ENCODE measurements around the gene ITGA5. TPM values are rescaled to one million over a fixed set of nuclear protein-coding genes. Genes with fewer than 3 reads are reported as not detected.

The ITGA5 gene
- total and polyA plus RNA-seq, 2 experiments from 2014 or later = 7.3 to 23.7 TPM

GRCh38 chr12:54448344-54448743 is 29.3 kb upstream of the ITGA5 start:
- Mint-ChIP-seq H3K36me3 (ENCODE audit: low read depth) (no peaks in the 10 kb centered on the region), H3K27ac (no peak overlapping the region), H3K9me3 (no peaks in the 10 kb centered on the region), H3K4me3 (no peak overlapping the region), H3K27me3 (ENCODE audit: insufficient read depth, low read depth, poor library complexity) (peaks cover 86% of the 10 kb centered on the region), H3K4me1 (peaks cover 10% of the 10 kb centered on the region)
- Histone ChIP-seq H3K4me3 (no peak overlapping the region), H3K9me2 (ENCODE audit: insufficient read depth) (no peaks in the 10 kb centered on the region), H3K4me1 (ENCODE audit: insufficient read depth) (no peaks in the 10 kb centered on the region; the same call in 1 of the 2 replicates), H3K4me2 (no peak overlapping the region), H3K79me2 (replicated peaks; ENCODE audit: insufficient read depth) (no peaks in the 10 kb centered on the region), H3K36me3 (ENCODE audit: insufficient read depth) (no peaks in the 10 kb centered on the region), H3K27me3 (ENCODE audit: insufficient read depth) (peaks cover 99% of the 10 kb centered on the region), H3K27ac (ENCODE audit: low read depth) (no peak overlapping the region), H3F3A (replicated peaks; ENCODE audit: low read depth) (no peaks in the 10 kb centered on the region), H2AFZ (no peak overlapping the region), H4K20me1 (replicated peaks; ENCODE audit: insufficient read depth) (peaks cover 8% of the 10 kb centered on the region; the same call in 1 of the 2 replicates)
- DNase-seq (ENCODE audit: low spot score) (no peak), ATAC-seq (no peak)
- TF ChIP-seq JUNB (IDR thresholded peaks at IDR 0.05; ENCODE audit: unreplicated experiment) (no peak), CTCF (conservative IDR thresholded peaks at IDR 0.05; ENCODE audit: low read depth in 2 of 2) (no peak), CREB1 (CRISPR knock-in tag; IDR thresholded peaks at IDR 0.05; ENCODE audit: low read depth) (no peak), ZNF462 (CRISPR knock-in tag; IDR thresholded peaks at IDR 0.05) (no peak), NANOG (IDR thresholded peaks at IDR 0.05; ENCODE audit: borderline replicate concordance) (no peak), REST (IDR thresholded peaks at IDR 0.05; ENCODE audit: unreplicated experiment) (no peak), ETS1 (IDR thresholded peaks at IDR 0.05) (no peak), ZNF114 (CRISPR knock-in tag; IDR thresholded peaks at IDR 0.05) (no peak), EZH2phosphoT487 (IDR thresholded peaks at IDR 0.05; ENCODE audit: unreplicated experiment) (no peak), EZH2 (IDR thresholded peaks at IDR 0.05; ENCODE audit: low read depth, unreplicated experiment) (no peak), POLR2AphosphoS5 (IDR thresholded peaks at IDR 0.05; ENCODE audit: low read depth) (no peak), STAT1 (IDR thresholded peaks at IDR 0.05; ENCODE audit: unreplicated experiment) (no peak), ZNF331 (CRISPR knock-in tag; IDR thresholded peaks at IDR 0.05; ENCODE audit: low read depth) (no peak)
